Skeletal muscle tissue (tissue), 4 donors: Measurements from ENCODE around the gene SLC15A3. TPM values are rescaled to one million over a fixed set of nuclear protein-coding genes. Genes with fewer than 3 reads are reported as not detected.

ENCODE experiments used
- H3K27ac ChIP-seq: one replicate; pipeline ENCODE4 v1.7.0; 2013; ENCODE audit warnings: mild to moderate bottlenecking, low read depth, low read length, inconsistent platforms
- H3K27me3 ChIP-seq, 3 donors: one replicate each; pipeline ENCODE4 v1.7.0; 2013; ENCODE audit warnings: low read length in 3 of 3; ENCODE audit not compliant: control insufficient read depth in 3 of 3, insufficient read depth in 3 of 3
- H3K36me3 ChIP-seq, 3 donors: one replicate each; pipeline ENCODE4 v1.7.0; 2013; ENCODE audit warnings: low read length in 3 of 3; ENCODE audit not compliant: control insufficient read depth in 3 of 3, insufficient read depth in 3 of 3
- H3K4me1 ChIP-seq, 3 donors: one replicate each; pipeline ENCODE4 v1.7.0; 2013; ENCODE audit warnings: low read length in 3 of 3, mild to moderate bottlenecking in 3 of 3; ENCODE audit not compliant: control insufficient read depth in 3 of 3, insufficient read depth in 3 of 3
- H3K4me3 ChIP-seq, 3 donors: one replicate each; pipeline ENCODE4 v1.7.0; 2013; ENCODE audit warnings: low read length in 3 of 3
- H3K9ac ChIP-seq, 3 donors: one replicate each; pipeline ENCODE4 v1.7.0; 2013; ENCODE audit warnings: low read length in 3 of 3, mild to moderate bottlenecking in 3 of 3, moderate library complexity in 2 of 3, low read depth in 1 of 3
- H3K9me3 ChIP-seq, 3 donors: one replicate each; pipeline ENCODE4 v1.7.0; 2013; ENCODE audit warnings: low read length in 3 of 3; ENCODE audit not compliant: control insufficient read depth in 3 of 3
- total RNA-seq: library from RNA; depleted of rRNA; stranded (reverse); fragments of >200 nt; gene quantifications from one replicate; pipeline ENCODE4 v1.2.3, GENCODE V29; 2014
- donor health status: Osteomylitis.

SLC15A3 gene
- total RNA-seq, 1 donor from 2014 or later = 16.7 TPM

DNA sequence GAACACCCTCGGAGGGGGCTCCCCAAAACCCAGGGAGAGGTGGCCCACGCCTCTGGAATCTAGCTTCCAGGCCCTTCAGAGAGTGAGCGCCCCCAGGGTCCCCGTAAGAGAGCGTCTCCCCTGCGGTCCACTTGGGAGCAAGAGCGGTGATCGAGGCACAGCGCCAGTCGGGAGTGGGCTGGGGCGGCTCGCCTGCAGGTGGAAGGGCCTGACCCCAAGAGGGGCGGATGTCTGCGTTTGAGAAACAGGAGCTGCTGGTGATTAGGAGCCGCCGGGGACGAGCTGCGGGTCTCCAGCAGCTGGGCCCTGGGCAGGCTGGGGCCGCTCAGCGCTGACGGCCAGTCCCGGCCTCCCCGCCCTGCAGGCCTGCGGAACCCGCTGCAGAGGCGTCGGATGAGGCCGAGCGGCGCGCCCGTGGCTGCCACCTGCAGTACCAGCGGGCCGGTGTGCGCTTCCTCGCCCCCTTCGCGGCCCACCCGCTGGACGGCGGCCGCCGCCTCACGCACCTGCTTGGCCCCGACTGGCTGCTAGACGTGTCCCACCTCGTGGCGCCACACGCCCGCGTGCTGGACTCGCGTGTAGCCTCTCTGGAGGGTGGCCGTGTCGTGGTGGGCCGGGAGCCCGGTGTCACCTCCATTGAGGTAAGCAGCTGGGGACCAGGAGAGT, 17.7 kb downstream of the SLC15A3 start:
- no peak overlapping the region for H3K9ac ChIP-seq
- no peak overlapping the region for H3K27ac ChIP-seq
- peaks cover 0 to 3% (median 0%) of the 10 kb centered on the region in 3 donors for H3K27me3 ChIP-seq
- H3K9me3 ChIP-seq = no peaks in the 10 kb centered on the region
- H3K4me1 ChIP-seq = peaks cover 0 to 11% (median 0%) of the 10 kb centered on the region in 3 donors
- H3K36me3 ChIP-seq = peaks cover 0 to 6% (median 0%) of the 10 kb centered on the region in 3 donors
- H3K4me3 ChIP-seq = no peak overlapping the region

DNA sequence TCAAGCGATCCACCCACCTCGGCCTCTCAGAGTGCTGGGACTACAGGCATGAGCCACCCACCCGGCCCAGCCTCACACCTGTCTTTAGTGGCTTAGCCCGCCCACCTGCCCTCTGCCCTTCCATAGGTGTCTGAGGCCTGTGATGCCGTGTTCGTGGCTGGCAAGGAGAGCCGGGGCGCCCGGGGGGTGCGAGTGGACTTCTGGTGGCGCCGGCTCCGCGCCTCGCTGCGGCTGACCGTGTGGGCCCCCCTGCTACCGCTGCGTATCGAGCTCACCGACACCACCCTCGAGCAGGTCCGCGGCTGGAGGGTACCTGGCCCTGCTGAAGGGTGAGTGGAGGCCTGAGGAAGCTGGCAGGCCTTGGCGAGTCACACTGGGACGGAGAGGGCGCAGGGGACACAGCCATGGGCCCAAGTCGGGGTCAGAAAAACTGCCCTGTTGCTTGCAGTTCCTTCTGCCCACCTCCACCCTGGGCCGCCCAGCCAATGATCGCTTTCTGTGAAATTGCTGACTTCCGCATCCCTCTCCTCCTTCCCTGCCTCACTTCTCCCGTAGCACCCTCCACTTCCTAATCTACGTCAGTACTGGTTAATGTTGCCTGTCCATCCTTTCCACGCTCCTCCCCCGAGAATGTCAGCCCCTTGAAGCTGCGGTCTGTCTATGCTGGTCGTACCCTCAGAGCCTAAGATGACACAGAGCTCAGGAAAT, 18.4 kb downstream of the SLC15A3 start:
- Histone ChIP-seq H3K4me3 (no peak overlapping the region), H3K4me1 (peaks cover 0 to 11% (median 0%) of the 10 kb centered on the region in 3 donors), H3K27me3 (peaks cover 0 to 4% (median 0%) of the 10 kb centered on the region in 3 donors), H3K9me3 (no peaks in the 10 kb centered on the region), H3K36me3 (peaks cover 0 to 2% (median 0%) of the 10 kb centered on the region in 3 donors), H3K27ac (no peak overlapping the region), H3K9ac (no peak overlapping the region)

DNA sequence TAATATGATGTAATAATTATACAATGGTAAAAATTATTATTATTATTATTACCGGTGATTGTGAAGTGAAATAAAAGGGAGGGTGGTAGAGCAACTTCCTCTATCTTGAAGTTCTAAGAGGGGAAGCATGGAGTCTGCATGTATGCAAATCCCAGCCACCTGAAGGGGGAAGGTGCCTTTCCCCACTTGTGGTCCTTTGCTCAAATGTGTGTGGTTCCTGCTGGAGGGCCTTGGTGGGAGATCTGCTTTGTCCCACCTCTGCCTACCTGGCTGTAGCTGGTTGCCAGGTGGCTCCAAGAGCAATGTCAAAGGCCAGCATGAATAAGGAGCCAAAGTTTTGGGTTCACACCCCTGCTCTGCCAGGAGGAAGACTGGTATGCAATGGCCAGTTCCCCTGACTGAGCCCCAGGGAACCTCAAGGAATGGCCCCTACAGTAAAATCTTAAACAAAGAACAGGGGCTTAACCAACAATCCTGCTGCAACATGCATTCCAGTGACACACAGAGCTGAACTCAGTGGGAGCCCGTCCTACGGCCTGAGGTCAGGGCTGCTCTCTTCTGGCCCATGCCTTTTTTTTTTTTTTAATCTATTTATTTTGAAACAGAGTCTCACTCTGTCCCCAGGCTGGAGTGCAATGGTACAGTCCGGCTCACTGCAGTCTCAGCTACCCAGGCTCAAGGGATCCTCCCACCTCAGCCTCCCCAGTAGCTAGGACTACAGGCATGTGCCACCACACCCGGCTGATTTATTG, 19.2 kb downstream of the SLC15A3 start:
- Histone ChIP-seq H3K27me3 (peaks cover 0 to 10% (median under 1%) of the 10 kb centered on the region in 3 donors), H3K4me3 (no peak overlapping the region), H3K36me3 (peaks cover 0 to 2% (median 0%) of the 10 kb centered on the region in 3 donors), H3K9ac (no peak overlapping the region), H3K27ac (no peak overlapping the region), H3K9me3 (no peaks in the 10 kb centered on the region), H3K4me1 (peaks cover 0 to 11% (median 0%) of the 10 kb centered on the region in 3 donors)

DNA sequence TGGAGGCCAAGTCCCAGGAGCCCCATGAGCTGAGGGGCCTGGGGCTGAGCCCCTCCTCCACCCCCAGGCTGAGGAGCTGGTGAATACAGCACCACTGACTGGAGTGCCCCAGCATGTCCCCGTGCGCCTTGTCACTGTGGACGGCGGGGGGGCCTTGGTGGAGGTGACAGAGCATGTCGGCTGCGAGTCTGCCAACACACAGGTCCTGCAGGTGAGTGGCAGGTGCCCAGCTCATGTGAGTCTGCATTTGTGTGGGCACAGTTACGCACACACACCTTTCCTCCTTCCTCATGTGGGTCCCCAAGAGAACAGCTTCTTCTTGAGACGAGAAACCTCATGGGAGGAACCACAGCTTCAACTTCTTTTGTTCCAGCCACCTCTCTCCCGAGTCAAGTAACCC, 20.1 kb downstream of the SLC15A3 start:
- H3K36me3 ChIP-seq = peaks cover 0 to 2% (median 0%) of the 10 kb centered on the region in 3 donors

DNA sequence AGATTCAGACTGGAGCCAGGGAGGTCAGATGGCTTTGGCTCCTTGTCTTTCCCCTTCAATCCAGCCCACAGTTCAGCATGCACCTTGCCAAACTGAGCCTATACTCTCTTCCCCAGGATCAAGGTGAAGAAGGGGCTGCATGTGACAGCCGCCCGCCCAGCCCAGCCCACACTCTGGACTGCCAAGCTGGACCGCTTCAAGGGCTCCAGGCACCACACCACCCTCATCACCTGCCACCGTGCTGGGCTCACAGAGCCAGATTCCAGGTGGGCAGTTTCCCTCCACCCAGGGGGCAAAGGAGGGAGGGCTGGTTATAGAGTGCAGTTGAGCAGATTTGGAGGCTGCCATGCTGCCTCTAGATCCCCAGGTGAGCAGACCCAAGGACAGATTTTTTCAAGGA, 21.6 kb downstream of the SLC15A3 start:
- Histone ChIP-seq H3K9ac (no peak overlapping the region), H3K4me1 (peaks cover 0 to 3% (median 2%) of the 10 kb centered on the region in 3 donors), H3K27me3 (peaks cover 8 to 27% (median 24%) of the 10 kb centered on the region in 3 donors), H3K9me3 (no peaks in the 10 kb centered on the region), H3K36me3 (peaks cover 0 to 2% (median 0%) of the 10 kb centered on the region in 3 donors), H3K27ac (no peak overlapping the region), H3K4me3 (no peak overlapping the region)

More for the DNA sequence above, 20.1 kb downstream of the SLC15A3 start:
- no peak overlapping the region for H3K27ac ChIP-seq
- no peaks in the 10 kb centered on the region for H3K9me3 ChIP-seq
- H3K9ac ChIP-seq = no peak overlapping the region
- H3K4me3 ChIP-seq = no peak overlapping the region
- peaks cover 3 to 16% (median 9%) of the 10 kb centered on the region in 3 donors for H3K27me3 ChIP-seq
- H3K4me1 ChIP-seq = peaks cover 0 to 3% (median 0%) of the 10 kb centered on the region in 3 donors

DNA sequence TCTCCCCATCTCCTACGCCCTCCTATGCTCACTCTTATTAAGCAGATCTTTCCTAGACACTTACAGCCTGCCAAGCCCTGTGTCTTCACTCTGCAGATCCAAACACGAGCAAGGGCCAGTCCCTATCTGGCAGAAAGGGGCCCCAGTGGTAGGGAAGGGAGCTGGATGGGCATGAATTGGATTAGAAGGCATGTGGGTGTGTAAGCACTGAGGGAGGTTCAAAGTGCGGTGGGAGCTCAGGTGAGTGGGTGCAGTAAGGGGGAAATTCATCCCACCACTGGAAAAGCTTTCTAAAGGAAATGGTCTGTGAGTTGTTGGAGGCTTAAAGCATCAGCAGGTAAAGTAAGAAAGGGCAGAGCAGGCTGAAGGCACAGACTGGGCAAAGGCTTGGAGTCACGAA, 22.2 kb downstream of the SLC15A3 start:
- Histone ChIP-seq H3K4me3 (no peak overlapping the region), H3K9me3 (no peaks in the 10 kb centered on the region), H3K27ac (no peak overlapping the region), H3K27me3 (peaks cover 15 to 33% (median 31%) of the 10 kb centered on the region in 3 donors), H3K36me3 (peaks cover 0 to 2% (median 0%) of the 10 kb centered on the region in 3 donors), H3K4me1 (peaks cover 3 to 10% (median 8%) of the 10 kb centered on the region in 3 donors), H3K9ac (no peak overlapping the region)

DNA sequence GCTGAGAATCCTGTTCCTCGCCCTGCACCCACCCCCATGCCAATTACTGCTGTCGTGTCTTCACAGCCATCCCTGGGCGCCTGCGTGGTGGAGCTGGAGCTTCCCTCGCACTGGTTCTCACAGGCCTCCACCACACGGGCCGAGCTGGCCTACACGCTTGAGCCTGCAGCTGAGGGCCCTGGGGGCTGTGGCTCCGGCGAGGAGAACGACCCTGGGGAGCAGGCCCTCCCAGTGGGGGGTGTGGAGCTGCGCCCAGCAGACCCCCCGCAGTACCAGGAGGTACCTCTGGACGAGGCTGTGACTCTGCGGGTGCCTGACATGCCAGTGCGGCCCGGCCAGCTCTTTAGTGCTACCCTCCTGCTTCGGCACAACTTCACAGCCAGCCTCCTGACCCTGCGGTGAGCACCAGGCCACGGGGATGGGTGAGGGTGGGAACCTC, 23.4 kb downstream of the SLC15A3 start:
- H3K27me3 ChIP-seq = peaks cover 16 to 33% (median 32%) of the 10 kb centered on the region in 3 donors
- no peaks in the 10 kb centered on the region for H3K9me3 ChIP-seq
- peaks cover 0 to 2% (median 0%) of the 10 kb centered on the region in 3 donors for H3K36me3 ChIP-seq
- H3K9ac ChIP-seq = no peak overlapping the region
- no peak overlapping the region for H3K27ac ChIP-seq
- peaks cover 11 to 20% (median 17%) of the 10 kb centered on the region in 3 donors for H3K4me1 ChIP-seq
- H3K4me3 ChIP-seq = no peak overlapping the region

DNA sequence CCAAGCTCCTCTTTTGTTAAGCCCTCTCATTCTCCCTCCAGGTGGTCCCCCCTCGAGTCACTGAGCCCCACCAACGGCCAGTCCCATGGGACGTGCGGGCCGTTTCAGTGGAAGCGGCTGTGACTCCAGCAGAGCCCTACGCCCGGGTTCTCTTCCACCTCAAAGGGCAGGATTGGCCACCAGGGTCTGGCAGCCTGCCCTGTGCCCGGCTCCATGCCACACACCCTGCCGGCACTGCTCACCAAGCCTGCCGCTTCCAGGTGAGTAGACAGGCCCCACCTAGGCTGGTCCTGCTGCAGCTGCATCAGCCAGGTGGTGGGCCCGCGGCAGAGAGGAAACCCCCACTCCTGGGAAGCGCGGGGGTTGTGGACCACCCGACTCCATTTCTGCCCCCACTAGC, 24.4 kb downstream of the SLC15A3 start:
- Histone ChIP-seq H3K27me3 (peaks cover 16 to 33% (median 32%) of the 10 kb centered on the region in 3 donors), H3K9ac (no peak overlapping the region), H3K4me3 (no peak overlapping the region), H3K27ac (no peak overlapping the region), H3K36me3 (peaks cover 4 to 8% (median 5%) of the 10 kb centered on the region in 3 donors), H3K4me1 (peaks cover 11 to 24% (median 17%) of the 10 kb centered on the region in 3 donors), H3K9me3 (no peaks in the 10 kb centered on the region)

DNA sequence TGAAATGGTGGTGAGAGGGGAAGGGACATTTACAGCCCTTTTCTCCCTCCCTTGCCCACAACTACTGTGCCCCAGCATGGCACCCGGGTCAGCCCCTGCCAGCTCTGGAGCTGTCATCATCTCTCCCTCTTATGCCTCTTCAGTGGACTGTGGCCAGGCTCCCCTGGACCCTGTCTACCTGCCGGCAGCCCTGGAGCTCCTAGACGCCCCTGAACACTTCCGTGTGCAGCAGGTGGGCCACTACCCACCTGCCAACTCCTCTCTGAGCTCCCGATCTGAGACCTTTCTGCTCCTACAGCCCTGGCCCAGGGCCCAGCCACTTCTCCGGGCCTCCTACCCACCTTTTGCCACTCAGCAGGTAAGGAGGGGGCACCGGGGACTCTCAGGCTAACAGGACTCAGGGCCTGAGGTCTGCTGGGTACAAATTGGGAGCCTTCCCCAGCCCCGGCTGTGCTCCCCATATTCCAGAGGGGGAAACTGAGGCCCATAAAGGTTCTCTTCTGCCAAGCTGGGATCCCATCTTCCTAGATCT, 24.8 kb downstream of the SLC15A3 start:
- peaks cover 9 to 12% (median 10%) of the 10 kb centered on the region in 3 donors for H3K36me3 ChIP-seq

More for the DNA sequence above, 24.8 kb downstream of the SLC15A3 start:
- Histone ChIP-seq H3K27ac (no peak overlapping the region), H3K9me3 (no peaks in the 10 kb centered on the region), H3K4me3 (no peak overlapping the region), H3K9ac (no peak overlapping the region), H3K4me1 (peaks cover 11 to 24% (median 17%) of the 10 kb centered on the region in 3 donors), H3K27me3 (peaks cover 16 to 33% (median 32%) of the 10 kb centered on the region in 3 donors)
